ENCODE measurements around the gene CA11.

DNA sequence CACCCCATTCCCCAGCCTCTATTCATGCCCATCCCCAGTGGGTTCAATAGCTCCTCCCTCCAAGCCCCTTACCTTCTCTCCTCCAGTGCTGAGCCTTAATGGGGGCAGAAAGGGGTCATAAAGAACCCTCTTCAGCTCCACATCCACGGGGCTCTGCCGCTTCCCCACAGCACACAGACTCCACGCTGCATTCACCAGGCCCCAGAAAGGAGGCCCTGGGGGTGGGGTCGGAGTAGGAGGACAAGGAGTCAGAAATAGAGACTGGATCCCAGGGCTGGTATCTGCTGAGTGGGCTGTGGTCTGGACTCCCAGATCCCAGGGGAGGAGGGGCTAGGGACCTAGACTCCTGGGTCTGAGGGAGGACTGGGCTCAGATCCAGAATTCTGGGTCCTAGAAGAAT, 1.6 kb downstream of the CA11 start:
- TF ChIP-seq, protein P1, sequence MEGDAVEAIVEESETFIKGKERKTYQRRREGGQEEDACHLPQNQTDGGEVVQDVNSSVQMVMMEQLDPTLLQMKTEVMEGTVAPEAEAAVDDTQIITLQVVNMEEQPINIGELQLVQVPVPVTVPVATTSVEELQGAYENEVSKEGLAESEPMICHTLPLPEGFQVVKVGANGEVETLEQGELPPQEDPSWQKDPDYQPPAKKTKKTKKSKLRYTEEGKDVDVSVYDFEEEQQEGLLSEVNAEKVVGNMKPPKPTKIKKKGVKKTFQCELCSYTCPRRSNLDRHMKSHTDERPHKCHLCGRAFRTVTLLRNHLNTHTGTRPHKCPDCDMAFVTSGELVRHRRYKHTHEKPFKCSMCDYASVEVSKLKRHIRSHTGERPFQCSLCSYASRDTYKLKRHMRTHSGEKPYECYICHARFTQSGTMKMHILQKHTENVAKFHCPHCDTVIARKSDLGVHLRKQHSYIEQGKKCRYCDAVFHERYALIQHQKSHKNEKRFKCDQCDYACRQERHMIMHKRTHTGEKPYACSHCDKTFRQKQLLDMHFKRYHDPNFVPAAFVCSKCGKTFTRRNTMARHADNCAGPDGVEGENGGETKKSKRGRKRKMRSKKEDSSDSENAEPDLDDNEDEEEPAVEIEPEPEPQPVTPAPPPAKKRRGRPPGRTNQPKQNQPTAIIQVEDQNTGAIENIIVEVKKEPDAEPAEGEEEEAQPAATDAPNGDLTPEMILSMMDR (IDR thresholded peaks at IDR 0.05), result no peak
- no peak for TF ChIP-seq POLR2A (IDR thresholded peaks at IDR 0.05)
